Measurements from ENCODE around the gene SFXN2.

DNA sequence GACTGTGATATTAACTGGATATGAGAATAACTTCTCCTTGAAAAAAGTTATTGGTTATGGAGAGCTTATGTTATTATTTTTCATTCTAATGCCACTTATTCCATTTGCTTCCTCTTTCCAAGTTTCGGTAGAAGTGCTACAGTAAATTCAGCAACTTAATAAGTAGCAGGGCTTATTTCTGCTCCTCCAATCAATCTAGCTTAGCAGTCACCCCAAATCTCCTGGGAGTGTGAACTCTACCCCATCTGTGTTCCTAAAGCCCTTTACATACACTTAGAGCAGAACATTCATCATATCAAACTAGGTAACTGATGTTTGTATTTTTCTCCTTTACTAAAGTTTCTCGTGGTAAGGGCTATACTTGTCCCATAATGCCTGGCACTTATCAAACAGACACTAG, 8.9 kb upstream of the SFXN2 start:
- TF ChIP-seq CTCF (IDR thresholded peaks at IDR 0.05) (no peak), POLR2A (IDR thresholded peaks at IDR 0.05) (no peak)

All from right lobe of liver (tissue), 4 donors.